ENCODE measurements around the gene RIPPLY1.

- TF ChIP-seq MAX (IDR thresholded peaks at IDR 0.05; ENCODE audit: low read depth, low read length) (no peak), CTCF (IDR thresholded peaks at IDR 0.05; ENCODE audit: low read depth, low read length) (no peak), POLR2A (IDR thresholded peaks at IDR 0.05; ENCODE audit: extremely low read depth, insufficient read length) (no peak), MYC (IDR thresholded peaks at IDR 0.05; ENCODE audit: low read depth, low read length) (no peak)
Observed at GRCh38 chrX:106874075-106874474, 29.1 kb downstream of the RIPPLY1 start.

All from NB4 (cell line).